Large intestine (tissue), 3 donors: ENCODE results near the gene PGPEP1. TPM values are rescaled to one million over a fixed set of nuclear protein-coding genes. Genes with fewer than 3 reads are reported as not detected.

Source experiments
- DNase-seq, 2 donors: peaks; one replicate each; pipeline versions ENCODE4 v3.0.0 to v3.0.0-alpha.2; 2013
- H3K27ac ChIP-seq: one replicate; pipeline ENCODE4 v1.5.1; 2013; ENCODE audit warnings: low read length
- H3K27me3 ChIP-seq: 2 replicates; pipeline ENCODE4 v1.6.1; 2013; ENCODE audit warnings: low read length; ENCODE audit not compliant: control insufficient read depth, insufficient read depth
- H3K36me3 ChIP-seq: 2 replicates; pipeline ENCODE4 v1.6.1; 2013; ENCODE audit warnings: low read length; ENCODE audit not compliant: control insufficient read depth, insufficient read depth
- H3K4me1 ChIP-seq: one replicate; pipeline ENCODE4 v1.6.1; 2013; ENCODE audit warnings: low read length; ENCODE audit not compliant: control insufficient read depth, insufficient read depth
- H3K4me3 ChIP-seq: one replicate; pipeline ENCODE4 v1.5.1; 2013; ENCODE audit warnings: low read length
- H3K9me3 ChIP-seq: one replicate; pipeline ENCODE4 v1.6.1; 2013; ENCODE audit warnings: mild to moderate bottlenecking, low read depth, low read length, moderate library complexity; ENCODE audit not compliant: control insufficient read depth
- WGBS: methylation state at CpG from one replicate; pipeline ENCODE4 v1.1.5; 2013; ENCODE audit warnings: low lambda C conversion rate; ENCODE audit not compliant: insufficient coverage; 5-methylcytosine and 5-hydroxymethylcytosine counted together
- polyA plus RNA-seq: library from polyadenylated mRNA; unstranded; fragments of 120-200 nt; gene quantifications from one replicate; pipeline ENCODE4 v1.2.1, GENCODE V29; 2013

Gene PGPEP1
- polyA plus RNA-seq, 1 donor, result 77.2 TPM

GRCh38 chr19:18389726-18390064 is 49.3 kb downstream of the PGPEP1 start:
- Histone ChIP-seq H3K27me3 (no peaks in the 10 kb centered on the region), H3K9me3 (peaks cover 2% of the 10 kb centered on the region), H3K27ac (no peak overlapping the region), H3K4me1 (peaks cover 24% of the 10 kb centered on the region), H3K36me3 (peaks cover 19% of the 10 kb centered on the region), H3K4me3 (no peak overlapping the region)
- no peak for DNase-seq

GRCh38 chr19:18390065-18390907 is 49.9 kb downstream of the PGPEP1 start:
- no CpG with 5 or more reads among the region's 6 CpGs for WGBS
- H3K27ac ChIP-seq, result no peak overlapping the region
- H3K9me3 ChIP-seq, result peaks cover 2% of the 10 kb centered on the region
- H3K36me3 ChIP-seq, result peaks cover 19% of the 10 kb centered on the region
- no peak overlapping the region for H3K4me3 ChIP-seq
- no peak for DNase-seq
- H3K4me1 ChIP-seq, result peaks cover 18% of the 10 kb centered on the region
- H3K27me3 ChIP-seq, result no peaks in the 10 kb centered on the region

GRCh38 chr19:18391509-18392075 is 51.2 kb downstream of the PGPEP1 start:
- Histone ChIP-seq H3K9me3 (no peaks in the 10 kb centered on the region), H3K27me3 (no peaks in the 10 kb centered on the region), H3K4me3 (no peak overlapping the region), H3K36me3 (peaks cover 19% of the 10 kb centered on the region), H3K4me1 (peaks cover 11% of the 10 kb centered on the region), H3K27ac (no peak overlapping the region)
- WGBS, result no CpG with 5 or more reads among the region's 9 CpGs
- DNase-seq, result no peak

GRCh38 chr19:18392417-18392816 is 52.0 kb downstream of the PGPEP1 start:
- H3K36me3 ChIP-seq, result peaks cover 19% of the 10 kb centered on the region
- WGBS, result no CpG with 5 or more reads among the region's 11 CpGs
- peaks cover 15% of the 10 kb centered on the region for H3K4me1 ChIP-seq
- no peaks in the 10 kb centered on the region for H3K27me3 ChIP-seq
- H3K9me3 ChIP-seq, result no peaks in the 10 kb centered on the region
- no peak overlapping the region for H3K27ac ChIP-seq
- DNase-seq, result no peak
- H3K4me3 ChIP-seq, result no peak overlapping the region

- H3K36me3 ChIP-seq, result peaks cover 19% of the 10 kb centered on the region
- H3K9me3 ChIP-seq, result no peaks in the 10 kb centered on the region
- H3K27me3 ChIP-seq, result no peaks in the 10 kb centered on the region
- no peak for DNase-seq
- no peak overlapping the region for H3K4me3 ChIP-seq
- no peak overlapping the region for H3K27ac ChIP-seq
- 85% methylated on average over 2 of the region's 5 CpGs for WGBS
- H3K4me1 ChIP-seq, result peaks cover 19% of the 10 kb centered on the region
Observed at GRCh38 chr19:18392926-18393325, 52.5 kb downstream of the PGPEP1 start.

- H3K4me3 ChIP-seq, result no peak overlapping the region
- H3K4me1 ChIP-seq, result peaks cover 15% of the 10 kb centered on the region
- H3K36me3 ChIP-seq, result peaks cover 16% of the 10 kb centered on the region
- DNase-seq, result no peak
- H3K27me3 ChIP-seq, result no peaks in the 10 kb centered on the region
- H3K27ac ChIP-seq, result no peak overlapping the region
- H3K9me3 ChIP-seq, result no peaks in the 10 kb centered on the region
- no CpG with 5 or more reads among the region's 7 CpGs for WGBS
Observed at GRCh38 chr19:18393836-18394235, 53.4 kb downstream of the PGPEP1 start.

- Histone ChIP-seq H3K4me1 (peaks cover 15% of the 10 kb centered on the region), H3K9me3 (no peaks in the 10 kb centered on the region), H3K4me3 (peak overlapping the region; percentile 45), H3K27me3 (no peaks in the 10 kb centered on the region), H3K36me3 (no peaks in the 10 kb centered on the region), H3K27ac (no peak overlapping the region)
- DNase-seq, result no peak
- no CpG with 5 or more reads among the region's 37 CpGs for WGBS
Observed at GRCh38 chr19:18396471-18397241, 56.3 kb downstream of the PGPEP1 start.

- Histone ChIP-seq H3K4me1 (peaks cover 20% of the 10 kb centered on the region), H3K4me3 (peak within 1 kb of the TSS; percentile 45), H3K27ac (no peak within 1 kb of the TSS)
Observed at GRCh38 chr19:18397242-18398202, 57.1 kb downstream of the PGPEP1 start, which contains the start of gene LRRC25. Gene LRRC25 (minus strand): TSS chr19:18397622. CDS start chr19:18396963, 659 bp downstream.

GRCh38 chr19:18399008-18399407 is 58.6 kb downstream of the PGPEP1 start:
- no peaks in the 10 kb centered on the region for H3K27me3 ChIP-seq
- no CpG with 5 or more reads among the region's 6 CpGs for WGBS
- no peak for DNase-seq
- H3K4me3 ChIP-seq, result no peak overlapping the region
- H3K27ac ChIP-seq, result no peak overlapping the region
- H3K9me3 ChIP-seq, result no peaks in the 10 kb centered on the region
- no peaks in the 10 kb centered on the region for H3K36me3 ChIP-seq
- peaks cover 31% of the 10 kb centered on the region for H3K4me1 ChIP-seq

More at GRCh38 chr19:18397242-18398202, 57.1 kb downstream of the PGPEP1 start, which contains the start of gene LRRC25:
- peak in 1 of 2 donors; percentile 79 for DNase-seq
- Histone ChIP-seq H3K27me3 (no peaks in the 10 kb centered on the region), H3K36me3 (no peaks in the 10 kb centered on the region), H3K9me3 (no peaks in the 10 kb centered on the region)
- no CpG with 5 or more reads among the region's 33 CpGs for WGBS
